CD14-positive monocyte (primary cell): ENCODE data around the gene BPNT1. TPM values are rescaled to one million over a fixed set of nuclear protein-coding genes. Genes with fewer than 3 reads are reported as not detected.

Source experiments
- DNase-seq, 3 donors: peaks; one replicate each; pipeline ENCODE4 v3.0.0-alpha.2; 2011 to 2022
- H2AFZ ChIP-seq: 2 replicates; pipeline ENCODE4 v1.6.0; 2012; ENCODE audit warnings: mild to moderate bottlenecking, low read depth, low read length, inconsistent platforms; ENCODE audit not compliant: insufficient read depth, poor library complexity, severe bottlenecking
- H3K27ac ChIP-seq, 2 donors: 1 replicate in 1 of 2; 2 replicates in 1 of 2; pipeline ENCODE4 v1.5.1; 2012 to 2013; ENCODE audit warnings: low read length in 2 of 2, control low read depth in 1 of 2, inconsistent platforms in 1 of 2, low read depth in 1 of 2, mild to moderate bottlenecking in 1 of 2
- H3K27me3 ChIP-seq, 2 donors: one replicate each; pipeline versions ENCODE4 v1.6.0 to v1.6.1; 2011 to 2013; ENCODE audit warnings: low read length in 2 of 2; ENCODE audit not compliant: control insufficient read depth in 2 of 2, insufficient read depth in 2 of 2
- H3K36me3 ChIP-seq, 2 donors: replicated peaks in 1 of 2; 1 replicate in 1 of 2; 2 replicates in 1 of 2; pipeline versions ENCODE4 v1.5.1 to v1.6.1; 2012 to 2013; ENCODE audit warnings: low read length in 2 of 2, control low read depth in 1 of 2, inconsistent platforms in 1 of 2, mild to moderate bottlenecking in 1 of 2; ENCODE audit not compliant: insufficient read depth in 2 of 2, control insufficient read depth in 1 of 2
- H3K4me1 ChIP-seq, 2 donors: 1 replicate in 1 of 2; 2 replicates in 1 of 2; pipeline versions ENCODE4 v1.5.1 to v1.6.1; 2012 to 2013; ENCODE audit warnings: low read length in 2 of 2, control low read depth in 1 of 2, inconsistent platforms in 1 of 2, mild to moderate bottlenecking in 1 of 2, moderate library complexity in 1 of 2; ENCODE audit not compliant: insufficient read depth in 2 of 2, control insufficient read depth in 1 of 2
- H3K4me2 ChIP-seq: replicated peaks from 2 replicates; pipeline ENCODE3; 2012; ENCODE audit warnings: low read length, moderate library complexity, mild to moderate bottlenecking; ENCODE audit not compliant: poor library complexity, severe bottlenecking; ENCODE audit errors: extremely low read depth
- H3K4me3 ChIP-seq, 3 experiments: fragments of 200-600 bp in 1 of 3; sonication (generic) in 1 of 3; replicated peaks in 1 of 3; 1 replicate in 2 of 3; 2 replicates in 1 of 3; pipeline ENCODE4 v1.5.1; 2011 to 2013; ENCODE audit warnings: low read length in 3 of 3, mild to moderate bottlenecking in 3 of 3, control low read depth in 2 of 3, low read depth in 2 of 3, inconsistent platforms in 1 of 3, moderate library complexity in 1 of 3
- H3K79me2 ChIP-seq: 2 replicates; pipeline ENCODE4 v1.6.0; 2012; ENCODE audit warnings: mild to moderate bottlenecking, control low read depth, inconsistent platforms, low read length, moderate library complexity; ENCODE audit not compliant: insufficient read depth
- H3K9ac ChIP-seq: 2 replicates; pipeline ENCODE4 v1.6.0; 2017; ENCODE audit warnings: low read length, mild to moderate bottlenecking; ENCODE audit not compliant: insufficient read depth, poor library complexity, severe bottlenecking
- H3K9me3 ChIP-seq, 2 donors: replicated peaks in 1 of 2; 1 replicate in 1 of 2; 2 replicates in 1 of 2; pipeline versions ENCODE4 v1.5.1 to v1.6.1; 2012 to 2013; ENCODE audit warnings: low read length in 2 of 2, control low read depth in 1 of 2; ENCODE audit not compliant: control insufficient read depth in 1 of 2, insufficient read depth in 1 of 2
- H4K20me1 ChIP-seq: 2 replicates; pipeline ENCODE4 v1.6.0; 2012; ENCODE audit warnings: mild to moderate bottlenecking, low read length, control low read depth, moderate library complexity; ENCODE audit not compliant: insufficient read depth
- H3K27ac Mint-ChIP-seq, 7 donors: one replicate each; pipeline ENCODE4 v1.8.0; 2020; ENCODE audit warnings: mild to moderate bottlenecking in 7 of 7, mixed read lengths in 7 of 7, moderate library complexity in 6 of 7, inconsistent platforms in 2 of 7
- H3K27me3 Mint-ChIP-seq, 3 donors: one replicate each; pipeline ENCODE4 v1.8.0; 2021 to 2022; ENCODE audit warnings: low read depth in 3 of 3, mild to moderate bottlenecking in 3 of 3, mixed read lengths in 3 of 3, moderate library complexity in 3 of 3, inconsistent platforms in 1 of 3
- H3K36me3 Mint-ChIP-seq, 2 donors: one replicate each; pipeline ENCODE4 v1.8.0; 2020; ENCODE audit warnings: mixed read lengths in 2 of 2, inconsistent platforms in 1 of 2, mild to moderate bottlenecking in 1 of 2
- H3K4me1 Mint-ChIP-seq: one replicate; pipeline ENCODE4 v1.8.0; 2020; ENCODE audit warnings: mild to moderate bottlenecking, mixed read lengths
- H3K4me3 Mint-ChIP-seq, 2 donors: one replicate each; pipeline ENCODE4 v1.8.0; 2020; ENCODE audit warnings: mild to moderate bottlenecking in 2 of 2, mixed read lengths in 2 of 2, moderate library complexity in 1 of 2
- H3K9me3 Mint-ChIP-seq, 7 donors: one replicate each; pipeline ENCODE4 v1.8.0; 2020 to 2022; ENCODE audit warnings: mixed read lengths in 7 of 7, mild to moderate bottlenecking in 6 of 7, moderate library complexity in 6 of 7, inconsistent platforms in 2 of 7
- intact Hi-C, 2 donors: fragments of 100-400 bp; cut with micrococcal nuclease; formaldehyde crosslinking; loops; one replicate each; pipeline versions ENCODE4 v1.15.0 to v1.15.1; 2023
- polyA plus RNA-seq, 3 donors: library from polyadenylated mRNA; depleted of rRNA in 1 of 3; unstranded in 2 of 3; stranded (reverse) in 1 of 3; fragments of 300-500 nt in 2 of 3; fragments of >200 nt in 1 of 3; fragmentation: Illumina TruSeq in 2 of 3; gene quantifications; 1 replicate in 2 of 3; 2 replicates in 1 of 3; pipeline ENCODE4 v1.2.3, GENCODE V29; 2012 to 2021
- TF ChIP-seq, protein P1 (sequence below): fragments of 200-600 bp; IDR thresholded peaks from one replicate; pipeline ENCODE4 v1.8.0; 2022; ENCODE audit warnings: antibody characterized with exemption, mild to moderate bottlenecking

Gene BPNT1
- polyA plus RNA-seq, 3 donors = 5.8 to 10.1 (median 9.8) TPM

DNA sequence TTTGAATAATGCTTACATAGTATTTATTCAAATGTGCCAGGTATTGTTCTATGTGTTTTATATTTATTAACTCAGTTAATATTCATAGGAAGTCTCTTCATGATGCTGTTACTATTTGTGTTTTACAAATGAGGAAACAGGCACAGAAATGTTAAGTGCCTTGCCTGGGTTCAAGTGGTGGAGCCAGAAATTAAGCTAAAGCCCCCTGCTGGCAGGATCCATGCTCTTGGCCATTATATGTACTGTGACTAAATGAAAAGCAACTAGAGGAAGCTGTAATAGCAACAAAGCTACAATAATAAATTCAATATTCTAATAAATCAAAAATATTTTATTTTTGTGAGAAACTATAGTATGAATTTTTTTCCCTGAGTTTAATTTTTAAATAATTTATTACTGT is 34.3 kb upstream of the BPNT1 start:
- peaks cover 0 to 1% (median 0%) of the 10 kb centered on the region in 3 donors for H3K27me3 Mint-ChIP-seq
- no peak overlapping the region for H3K27ac Mint-ChIP-seq
- Histone ChIP-seq H3K27ac (no peak overlapping the region), H3K79me2 (no peaks in the 10 kb centered on the region), H3K27me3 (no peaks in the 10 kb centered on the region), H3K4me3 (no peak overlapping the region), H3K36me3 (peaks cover 44 to 52% of the 10 kb centered on the region in 2 donors), H2AFZ (no peak overlapping the region), H3K9me3 (no peaks in the 10 kb centered on the region), H3K4me2 (no peak overlapping the region), H4K20me1 (no peaks in the 10 kb centered on the region), H3K9ac (no peak overlapping the region), H3K4me1 (peaks cover 0 to 5% of the 10 kb centered on the region in 2 donors)
- peaks cover 0 to 2% (median 0%) of the 10 kb centered on the region in 7 donors for H3K9me3 Mint-ChIP-seq
- no peak for DNase-seq
- peaks cover 7% of the 10 kb centered on the region for H3K4me1 Mint-ChIP-seq
- peaks cover 26 to 38% of the 10 kb centered on the region in 2 donors for H3K36me3 Mint-ChIP-seq
- TF ChIP-seq, protein P1, sequence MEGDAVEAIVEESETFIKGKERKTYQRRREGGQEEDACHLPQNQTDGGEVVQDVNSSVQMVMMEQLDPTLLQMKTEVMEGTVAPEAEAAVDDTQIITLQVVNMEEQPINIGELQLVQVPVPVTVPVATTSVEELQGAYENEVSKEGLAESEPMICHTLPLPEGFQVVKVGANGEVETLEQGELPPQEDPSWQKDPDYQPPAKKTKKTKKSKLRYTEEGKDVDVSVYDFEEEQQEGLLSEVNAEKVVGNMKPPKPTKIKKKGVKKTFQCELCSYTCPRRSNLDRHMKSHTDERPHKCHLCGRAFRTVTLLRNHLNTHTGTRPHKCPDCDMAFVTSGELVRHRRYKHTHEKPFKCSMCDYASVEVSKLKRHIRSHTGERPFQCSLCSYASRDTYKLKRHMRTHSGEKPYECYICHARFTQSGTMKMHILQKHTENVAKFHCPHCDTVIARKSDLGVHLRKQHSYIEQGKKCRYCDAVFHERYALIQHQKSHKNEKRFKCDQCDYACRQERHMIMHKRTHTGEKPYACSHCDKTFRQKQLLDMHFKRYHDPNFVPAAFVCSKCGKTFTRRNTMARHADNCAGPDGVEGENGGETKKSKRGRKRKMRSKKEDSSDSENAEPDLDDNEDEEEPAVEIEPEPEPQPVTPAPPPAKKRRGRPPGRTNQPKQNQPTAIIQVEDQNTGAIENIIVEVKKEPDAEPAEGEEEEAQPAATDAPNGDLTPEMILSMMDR = no peak
- H3K4me3 Mint-ChIP-seq = no peak overlapping the region
- intact Hi-C loops = no loop called here

DNA sequence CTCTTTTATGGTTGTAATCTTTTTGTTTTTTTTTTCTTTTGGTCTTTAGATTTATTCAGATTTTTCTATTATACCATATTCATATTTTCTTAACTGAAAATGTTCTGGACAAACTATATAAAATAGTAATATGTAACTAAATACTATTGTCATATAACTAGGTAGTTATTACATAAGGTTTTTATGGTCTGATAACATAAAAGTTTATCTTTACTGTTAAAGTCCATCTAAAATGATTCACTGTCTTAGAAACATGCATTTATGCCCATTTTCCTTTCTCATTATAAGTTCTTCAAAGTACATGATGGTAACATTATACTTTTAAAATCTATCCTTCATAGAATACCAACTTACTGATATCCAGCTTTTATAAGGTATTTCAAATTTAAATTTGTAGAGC is 33.5 kb upstream of the BPNT1 start:
- Histone ChIP-seq H3K79me2 (no peaks in the 10 kb centered on the region), H3K27ac (no peak overlapping the region), H4K20me1 (no peaks in the 10 kb centered on the region), H3K9ac (no peak overlapping the region), H3K36me3 (peaks cover 38 to 50% of the 10 kb centered on the region in 2 donors), H2AFZ (no peak overlapping the region), H3K4me3 (no peak overlapping the region), H3K27me3 (no peaks in the 10 kb centered on the region), H3K9me3 (no peaks in the 10 kb centered on the region), H3K4me1 (peaks cover 0 to 5% of the 10 kb centered on the region in 2 donors), H3K4me2 (no peak overlapping the region)
- peaks cover 0 to 1% (median 0%) of the 10 kb centered on the region in 3 donors for H3K27me3 Mint-ChIP-seq
- no peak overlapping the region for H3K4me3 Mint-ChIP-seq
- H3K4me1 Mint-ChIP-seq = peaks cover 7% of the 10 kb centered on the region
- H3K27ac Mint-ChIP-seq = no peak overlapping the region
- peaks cover 23 to 32% of the 10 kb centered on the region in 2 donors for H3K36me3 Mint-ChIP-seq
- TF ChIP-seq, protein P1 = no peak
- H3K9me3 Mint-ChIP-seq = peaks cover 0 to 2% (median 0%) of the 10 kb centered on the region in 7 donors
- DNase-seq = no peak
- intact Hi-C loops = no loop called here
